Activated effector memory CD4-positive, alpha-beta T cell treated with anti-CD3 and anti-CD28 coated beads, Interleukin-2, amount 50 U/mL, for 16 hours (primary cell): ENCODE measurements around the gene SMPD2.

Source experiments
- DNase-seq: peaks from one replicate; pipeline ENCODE4 v3.0.0-alpha.2; 2020

Gene SMPD2

GRCh38 chr6:109486068-109486467 is 45.5 kb downstream of the SMPD2 start:
- DNase-seq, result no peak

GRCh38 chr6:109488001-109488400 is 47.5 kb downstream of the SMPD2 start:
- DNase-seq, result no peak

DNA sequence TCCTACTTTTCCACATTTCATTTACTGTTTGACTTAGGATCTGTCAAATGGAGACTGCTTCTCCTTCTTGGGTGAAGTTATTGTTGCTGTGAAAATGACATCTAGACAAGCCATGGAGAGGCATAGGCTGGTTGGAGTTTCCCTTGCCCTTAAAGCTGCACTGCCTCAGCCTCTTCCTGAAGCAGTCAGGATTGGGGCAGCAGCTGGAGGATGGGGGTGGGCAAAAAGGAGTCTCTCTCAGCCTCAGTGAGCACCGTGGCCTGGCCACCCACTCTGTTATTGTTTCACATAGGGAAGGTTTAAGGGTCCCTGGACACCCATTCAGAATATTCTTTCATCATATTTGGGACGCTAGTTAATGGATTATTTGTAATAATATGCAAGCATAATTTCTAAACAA is 50.2 kb downstream of the SMPD2 start:
- no peak for DNase-seq

- no peak for DNase-seq
Measured at GRCh38 chr6:109491207-109491938, 50.8 kb downstream of the SMPD2 start.
